Dedifferentiated amniotic fluid mesenchymal stem cell (primary cell): ENCODE data around the gene DVL3.
"Not testable (repeated sequence)": the region's sequence is repeated elsewhere in the genome, so short reads cannot be mapped to it uniquely, and the experiment has no call there.

ENCODE experiments used
- DNase-seq: peaks from one replicate; pipeline ENCODE4 v3.0.0-alpha.2; 2016; ENCODE audit errors: extremely low spot score

Gene DVL3

DNA sequence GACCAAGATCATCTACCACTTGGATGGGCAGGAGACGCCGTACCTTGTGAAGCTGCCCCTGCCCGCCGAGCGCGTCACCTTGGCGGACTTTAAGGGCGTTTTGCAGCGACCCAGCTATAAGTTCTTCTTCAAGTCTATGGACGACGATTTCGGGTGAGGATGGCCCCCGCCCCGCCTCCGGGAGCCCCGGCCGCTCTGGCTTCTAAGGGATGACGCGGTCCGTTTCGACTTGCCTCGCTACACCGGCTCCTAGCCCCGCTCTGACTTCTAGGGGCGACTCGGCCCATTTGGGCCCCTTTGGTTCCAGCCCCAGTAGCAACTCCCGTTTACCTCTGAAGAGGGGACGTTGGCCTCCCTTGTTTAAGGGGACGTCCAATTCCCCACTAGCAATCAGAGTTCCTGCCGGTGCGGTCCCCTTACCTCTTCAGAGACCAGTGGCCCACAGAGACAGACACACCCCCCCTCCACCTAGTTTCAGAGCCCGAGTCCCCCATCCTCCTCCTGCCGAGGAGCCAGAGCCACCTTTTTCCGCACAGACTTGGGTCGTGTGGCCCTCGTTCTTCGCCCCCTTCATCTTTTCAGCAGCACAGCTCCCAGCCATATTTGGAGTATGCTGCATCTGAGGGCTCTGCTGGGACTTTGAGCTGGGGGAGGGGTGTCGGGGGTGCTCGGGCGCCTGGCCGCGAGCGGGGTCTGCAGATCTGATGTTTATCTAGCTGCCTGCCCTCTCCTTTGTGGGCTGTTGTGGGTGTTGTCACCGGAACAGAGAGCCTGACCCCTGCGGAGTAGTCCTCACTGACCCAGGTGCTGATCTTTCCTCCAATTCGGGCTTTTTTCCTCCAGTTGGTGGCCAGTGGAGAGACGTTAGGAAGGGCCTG lies 706 bp downstream of the DVL3 start:
- no peak for DNase-seq

DNA sequence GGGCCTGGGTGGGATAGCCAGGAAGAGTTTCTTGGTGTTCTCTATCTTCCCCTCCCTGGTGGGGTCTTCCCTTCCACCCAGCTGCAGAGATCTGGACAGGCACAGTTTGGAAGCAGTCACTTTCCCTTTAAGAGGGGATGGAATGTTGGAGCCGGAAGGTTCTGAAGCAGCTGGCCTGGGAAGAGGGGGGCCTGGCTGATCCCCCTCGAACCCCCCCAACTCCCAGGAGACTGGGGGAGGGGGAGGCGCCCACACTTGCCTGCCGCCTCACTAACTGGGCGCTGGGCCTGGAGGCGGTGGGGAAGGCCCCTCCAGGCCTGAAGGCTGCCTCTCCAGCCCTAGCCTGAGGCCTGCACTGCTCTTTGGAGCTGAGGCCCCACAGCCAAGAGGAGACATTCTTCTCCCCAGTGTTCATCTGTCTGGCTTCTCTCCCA lies 1.4 kb downstream of the DVL3 start:
- DNase-seq: peak; percentile 24

DNA sequence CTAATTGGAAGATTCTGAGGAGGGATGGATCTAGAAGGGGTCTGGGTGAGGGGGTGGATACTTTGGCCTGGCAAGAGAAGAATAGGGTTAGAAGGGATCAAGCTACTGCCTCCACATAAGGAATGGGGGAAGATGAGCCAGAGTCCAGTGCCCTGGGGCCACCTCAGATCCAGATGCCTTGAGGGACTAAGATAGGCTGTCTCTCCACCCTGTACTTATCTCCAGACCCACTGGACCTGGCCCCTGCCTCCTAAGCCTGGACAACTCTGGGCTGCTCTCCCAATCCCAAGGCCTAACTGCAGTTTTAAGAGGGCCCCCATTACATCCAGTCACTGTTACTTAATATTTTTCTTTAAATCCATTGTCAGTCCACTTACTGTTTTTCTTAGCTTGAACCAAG lies 2.0 kb downstream of the DVL3 start:
- no peak for DNase-seq

- no peak for DNase-seq
Observed at GRCh38 chr3:184158404-184158803, 3.2 kb downstream of the DVL3 start.

- DNase-seq: no peak
Observed at GRCh38 chr3:184160456-184160855, 5.3 kb downstream of the DVL3 start.

DNA sequence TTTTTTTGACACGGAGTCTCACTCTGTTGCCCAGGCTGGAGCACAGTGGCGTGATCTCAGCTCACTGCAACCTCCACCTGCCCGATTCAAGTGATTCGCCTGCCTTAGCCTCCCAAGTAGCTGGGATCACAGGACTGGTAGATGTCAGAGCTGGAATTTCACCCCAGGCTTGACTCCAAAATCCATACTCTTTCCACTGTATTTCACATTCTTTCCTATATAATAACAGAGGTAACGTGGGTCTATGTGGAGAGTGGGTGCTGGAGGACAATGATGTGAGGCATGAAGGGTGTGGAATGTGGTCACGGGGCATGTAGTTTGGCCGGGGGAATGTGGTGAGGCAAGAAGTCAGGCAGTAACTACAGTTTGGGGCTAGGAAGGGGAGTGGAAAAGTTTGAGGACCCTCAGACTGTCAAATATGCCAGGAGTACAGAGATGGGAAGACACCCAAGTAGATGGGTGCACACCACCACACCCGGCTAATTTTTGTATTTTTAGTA lies 7.4 kb downstream of the DVL3 start:
- not testable (repeated sequence) for DNase-seq

DNA sequence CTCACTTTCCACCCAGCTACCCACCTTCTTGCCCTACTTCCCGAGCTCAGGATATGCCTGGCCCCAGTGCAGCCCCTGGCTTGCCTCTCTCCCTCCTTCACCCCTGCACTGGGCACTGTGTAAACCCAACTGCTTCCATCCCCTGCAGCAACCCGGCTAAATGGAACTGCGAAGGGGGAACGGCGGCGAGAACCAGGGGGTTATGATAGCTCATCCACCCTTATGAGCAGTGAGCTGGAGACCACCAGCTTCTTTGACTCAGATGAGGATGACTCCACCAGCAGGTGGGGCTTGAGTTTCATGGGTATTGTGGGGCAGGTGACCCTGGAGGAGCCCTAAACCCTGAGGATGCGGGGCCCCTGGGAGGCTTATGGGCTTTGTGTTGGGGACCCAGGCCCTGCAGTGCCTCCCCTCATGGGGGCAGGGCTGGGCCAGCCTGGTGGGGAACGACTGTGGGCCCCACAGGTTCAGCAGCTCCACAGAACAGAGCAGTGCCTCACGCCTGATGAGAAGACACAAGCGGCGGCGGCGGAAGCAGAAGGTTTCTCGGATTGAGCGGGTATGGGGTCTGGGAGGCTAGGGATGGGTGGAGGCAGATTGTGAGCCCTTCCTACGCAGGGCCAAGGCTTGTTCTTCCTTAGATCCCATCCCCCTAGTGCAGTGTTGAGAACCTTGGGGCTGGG lies 9.6 kb downstream of the DVL3 start:
- no peak for DNase-seq

- no peak for DNase-seq
Observed at GRCh38 chr3:184165543-184165942, 10.4 kb downstream of the DVL3 start.

DNA sequence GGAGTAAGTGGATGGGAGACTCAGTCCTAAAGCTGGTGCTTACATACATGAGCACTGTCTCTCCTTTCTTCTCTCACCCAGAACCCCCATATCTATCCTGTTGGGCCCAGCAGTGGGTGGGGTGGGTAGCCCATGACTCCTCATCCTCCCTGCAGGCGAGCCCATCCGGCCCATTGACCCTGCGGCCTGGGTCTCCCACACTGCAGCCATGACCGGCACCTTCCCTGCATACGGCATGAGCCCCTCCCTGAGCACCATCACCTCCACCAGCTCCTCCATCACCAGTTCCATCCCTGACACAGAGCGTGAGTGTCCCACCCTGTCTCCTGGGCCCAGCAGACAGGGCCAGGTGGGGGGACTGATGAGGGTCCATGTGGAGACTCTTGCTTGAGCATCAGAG lies 11.5 kb downstream of the DVL3 start:
- no peak for DNase-seq

- DNase-seq: no peak
Observed at GRCh38 chr3:184167786-184168185, 12.6 kb downstream of the DVL3 start.

GRCh38 chr3:184168363-184169120 lies 13.4 kb downstream of the DVL3 start:
- peak; percentile 73 for DNase-seq

- no peak for DNase-seq
Observed at GRCh38 chr3:184169896-184170875, 15.0 kb downstream of the DVL3 start.

- peak; percentile 82 for DNase-seq
Observed at GRCh38 chr3:184171562-184171961, 16.4 kb downstream of the DVL3 start.

DNA sequence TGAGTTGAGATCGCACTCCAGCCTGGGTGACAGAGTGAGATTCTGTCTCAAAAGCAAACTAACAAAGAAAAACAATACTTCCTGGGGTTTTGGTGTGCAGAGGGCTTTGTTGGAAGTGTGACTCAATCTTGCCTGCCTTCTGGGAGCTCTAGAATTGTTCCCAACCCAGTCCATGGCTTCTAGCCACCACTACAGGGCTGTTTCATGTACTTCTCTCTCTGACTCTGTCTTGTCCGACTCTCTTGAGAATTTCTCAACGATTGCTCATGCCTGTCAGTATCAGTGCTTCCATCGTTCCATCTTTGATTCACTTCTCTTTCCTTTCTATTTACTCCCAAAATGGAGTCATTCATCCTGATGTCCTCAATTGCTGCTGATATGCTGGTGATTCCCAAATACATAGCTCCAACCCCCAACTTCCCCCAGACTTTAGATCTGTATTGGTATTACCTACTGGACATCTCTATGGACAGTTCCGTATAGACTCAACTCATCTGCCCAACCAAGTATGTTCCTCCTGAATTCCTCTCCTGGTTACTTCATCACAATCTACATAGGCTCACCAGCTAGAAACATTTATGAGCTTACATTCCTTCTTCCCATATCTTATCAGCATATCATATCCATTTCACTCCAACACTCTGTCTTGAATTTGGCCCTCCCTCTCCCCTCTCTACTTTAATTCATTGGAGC lies 17.6 kb downstream of the DVL3 start:
- peak; percentile 76 for DNase-seq

DNA sequence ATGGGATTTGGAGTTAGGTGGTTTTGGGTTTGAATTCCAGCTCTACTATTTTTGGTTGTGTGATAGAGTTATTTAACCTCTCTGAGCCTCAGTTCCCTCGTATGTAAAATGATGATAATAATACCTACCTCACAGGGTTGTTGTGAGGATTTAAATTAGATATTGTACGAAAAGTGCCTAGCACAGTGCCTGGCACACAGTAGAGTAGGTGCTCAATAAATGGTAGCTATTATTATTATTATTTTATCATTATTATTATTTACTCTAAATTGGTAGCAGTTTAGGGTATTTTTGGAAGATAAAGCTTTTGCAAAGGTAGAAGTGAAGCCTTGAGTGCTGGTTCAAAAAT lies 18.2 kb downstream of the DVL3 start:
- DNase-seq: no peak

DNA sequence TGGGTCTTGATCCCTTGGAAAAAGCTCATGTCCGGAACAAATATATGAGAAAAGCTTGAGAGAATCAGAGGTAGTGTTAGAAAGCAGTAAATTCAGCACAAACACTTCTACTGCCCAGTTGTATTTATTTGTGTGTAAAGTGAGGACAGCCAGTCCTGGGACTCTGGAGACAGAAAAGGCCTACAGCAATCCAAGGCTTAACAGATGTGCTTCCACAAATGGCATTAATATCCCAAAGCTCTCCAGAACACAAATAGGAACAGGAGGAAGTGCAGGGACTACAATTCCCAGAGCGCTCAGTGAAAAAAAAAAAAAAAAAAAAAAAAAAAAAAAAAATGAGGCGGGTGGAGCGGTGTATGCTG lies 19.1 kb downstream of the DVL3 start:
- no peak for DNase-seq

- DNase-seq: peak; percentile 99
Observed at GRCh38 chr3:184174646-184175492, 19.7 kb downstream of the DVL3 start, which contains the start of gene AP2M1. AP2M1 (plus strand) TSS chr3:184174855; CDS start chr3:184176994, 2,139 bp downstream.

DNA sequence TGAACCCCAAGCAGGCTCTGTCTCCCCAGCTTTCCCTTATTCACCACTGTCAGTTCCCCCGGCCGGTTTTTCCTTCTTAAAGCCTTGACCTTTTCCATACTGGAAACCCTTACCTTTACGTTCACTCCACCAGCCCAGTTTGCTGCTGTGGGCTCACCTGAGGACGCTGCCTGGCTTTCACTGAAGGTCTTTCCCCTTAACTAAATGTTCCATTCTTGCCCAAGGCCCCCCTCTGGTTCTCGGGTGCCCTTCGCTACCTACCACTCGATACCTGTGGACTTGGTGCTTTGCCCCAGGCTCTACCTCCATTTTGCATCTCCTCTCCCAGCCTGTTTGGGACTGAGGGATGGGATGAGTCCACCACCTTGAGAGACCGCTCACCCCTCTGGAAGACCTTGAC lies 20.3 kb downstream of the DVL3 start:
- DNase-seq: no peak

- DNase-seq: no peak
Observed at GRCh38 chr3:184175981-184176376, 20.8 kb downstream of the DVL3 start.
